Measurements from ENCODE around the gene PITPNC1. TPM values are rescaled to one million over a fixed set of nuclear protein-coding genes. Genes with fewer than 3 reads are reported as not detected.

PITPNC1 gene
- total RNA-seq, 4 donors from 2014 or later = 9.1 to 15.1 (median 13.3) TPM

DNA sequence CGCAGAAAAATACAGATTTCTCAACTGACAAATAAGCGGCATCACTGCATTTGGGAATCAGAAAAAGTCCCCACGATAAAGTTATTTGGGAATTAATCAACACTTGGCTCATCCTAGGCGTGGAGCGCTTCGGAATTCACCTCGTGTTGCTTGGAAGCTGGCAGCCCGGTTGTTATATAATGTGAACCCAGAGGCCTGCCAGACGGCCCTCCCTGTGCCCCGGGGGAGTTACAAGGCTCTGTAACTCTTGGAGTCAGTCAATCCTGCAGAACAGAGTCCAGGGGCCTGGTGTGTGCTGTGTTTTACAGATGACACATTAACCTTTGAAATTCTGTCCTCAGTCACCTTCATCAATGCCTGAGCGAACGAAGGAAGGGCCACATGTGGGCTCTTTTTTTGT is 111.1 kb downstream of the PITPNC1 start:
- no peak overlapping the region for H3K4me3 ChIP-seq
- peaks cover 4 to 49% (median 14%) of the 10 kb centered on the region in 3 donors for H3K4me1 ChIP-seq
- DNase-seq = no peak
- 33 to 52% methylated on average over 10 to 12 of the region's 12 CpGs for WGBS, 2 donors
- no peaks in the 10 kb centered on the region for H3K9me3 ChIP-seq
- H3K27me3 ChIP-seq = no peaks in the 10 kb centered on the region
- H3K36me3 ChIP-seq = no peaks in the 10 kb centered on the region
- H3K27ac ChIP-seq = peak overlapping the region in 3 of 4 donors; percentile 60 to 71 (median 68)
- TF ChIP-seq POLR2A (IDR thresholded peaks at IDR 0.05) = no peak
- TF ChIP-seq, protein P1, sequence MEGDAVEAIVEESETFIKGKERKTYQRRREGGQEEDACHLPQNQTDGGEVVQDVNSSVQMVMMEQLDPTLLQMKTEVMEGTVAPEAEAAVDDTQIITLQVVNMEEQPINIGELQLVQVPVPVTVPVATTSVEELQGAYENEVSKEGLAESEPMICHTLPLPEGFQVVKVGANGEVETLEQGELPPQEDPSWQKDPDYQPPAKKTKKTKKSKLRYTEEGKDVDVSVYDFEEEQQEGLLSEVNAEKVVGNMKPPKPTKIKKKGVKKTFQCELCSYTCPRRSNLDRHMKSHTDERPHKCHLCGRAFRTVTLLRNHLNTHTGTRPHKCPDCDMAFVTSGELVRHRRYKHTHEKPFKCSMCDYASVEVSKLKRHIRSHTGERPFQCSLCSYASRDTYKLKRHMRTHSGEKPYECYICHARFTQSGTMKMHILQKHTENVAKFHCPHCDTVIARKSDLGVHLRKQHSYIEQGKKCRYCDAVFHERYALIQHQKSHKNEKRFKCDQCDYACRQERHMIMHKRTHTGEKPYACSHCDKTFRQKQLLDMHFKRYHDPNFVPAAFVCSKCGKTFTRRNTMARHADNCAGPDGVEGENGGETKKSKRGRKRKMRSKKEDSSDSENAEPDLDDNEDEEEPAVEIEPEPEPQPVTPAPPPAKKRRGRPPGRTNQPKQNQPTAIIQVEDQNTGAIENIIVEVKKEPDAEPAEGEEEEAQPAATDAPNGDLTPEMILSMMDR (IDR thresholded peaks at IDR 0.05) = no peak
- intact Hi-C loops (cut with DNase I) = no loop called here

DNA sequence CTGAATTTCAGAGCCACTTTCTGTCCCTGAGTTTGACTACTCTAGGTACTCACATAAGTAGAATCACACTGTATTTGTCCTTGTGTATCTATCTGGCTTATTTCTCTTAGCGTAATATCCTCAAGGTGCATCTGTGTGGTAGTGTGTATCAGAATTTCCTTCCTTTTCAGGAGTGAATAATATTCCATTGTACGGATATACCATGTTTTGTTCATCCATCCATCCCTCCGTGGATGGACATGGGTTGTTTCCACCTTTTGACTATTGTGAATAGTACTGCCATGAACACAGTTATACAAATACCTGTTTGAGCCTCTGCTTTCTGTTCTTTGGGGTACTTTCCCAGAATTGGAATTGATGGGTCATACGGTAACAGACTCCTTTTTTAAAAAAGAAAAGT is 111.7 kb downstream of the PITPNC1 start:
- Histone ChIP-seq H3K27ac (peak overlapping the region in 3 of 4 donors; percentile 41 to 68 (median 60)), H3K9me3 (no peaks in the 10 kb centered on the region), H3K4me3 (no peak overlapping the region), H3K36me3 (no peaks in the 10 kb centered on the region), H3K27me3 (no peaks in the 10 kb centered on the region), H3K4me1 (peaks cover 4 to 55% (median 14%) of the 10 kb centered on the region in 3 donors)
- intact Hi-C loops (cut with DNase I) = no loop called here
- no peak for DNase-seq
- WGBS, 2 donors = 94 to 95% methylated on average over 4 of the region's 4 CpGs
- TF ChIP-seq, protein P1 (IDR thresholded peaks at IDR 0.05) = no peak
- no peak for TF ChIP-seq POLR2A (IDR thresholded peaks at IDR 0.05)

DNA sequence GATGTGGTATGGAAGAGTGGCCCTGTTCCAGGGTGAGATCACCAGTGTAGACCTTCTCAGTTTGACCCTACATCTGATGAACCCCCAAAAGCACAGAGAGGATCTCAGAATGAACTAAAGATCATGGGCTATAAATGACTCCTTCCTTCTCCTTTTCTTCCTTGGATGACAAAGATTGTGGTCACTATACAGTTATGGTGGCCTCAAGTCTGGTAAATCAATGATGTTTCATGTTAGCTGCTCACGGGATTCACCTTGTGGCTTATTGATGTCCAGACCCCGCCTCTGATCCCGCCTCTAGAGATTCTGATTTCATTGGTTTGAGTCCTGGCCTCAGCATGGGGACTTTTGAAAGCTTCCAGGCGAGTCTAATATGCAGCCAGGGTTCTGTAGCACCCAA is 112.2 kb downstream of the PITPNC1 start:
- H3K4me1 ChIP-seq = peaks cover 4 to 55% (median 14%) of the 10 kb centered on the region in 3 donors
- no peak overlapping the region for H3K4me3 ChIP-seq
- no peaks in the 10 kb centered on the region for H3K9me3 ChIP-seq
- TF ChIP-seq, protein P1 (IDR thresholded peaks at IDR 0.05) = no peak
- no peak for TF ChIP-seq POLR2A (IDR thresholded peaks at IDR 0.05)
- H3K27me3 ChIP-seq = no peaks in the 10 kb centered on the region
- intact Hi-C loops (cut with DNase I) = no loop called here
- 79 to 85% methylated on average over 4 of the region's 4 CpGs for WGBS, 2 donors
- no peak for DNase-seq
- H3K27ac ChIP-seq = peak overlapping the region in 3 of 4 donors; percentile 41 to 68 (median 60)
- H3K36me3 ChIP-seq = no peaks in the 10 kb centered on the region

DNA sequence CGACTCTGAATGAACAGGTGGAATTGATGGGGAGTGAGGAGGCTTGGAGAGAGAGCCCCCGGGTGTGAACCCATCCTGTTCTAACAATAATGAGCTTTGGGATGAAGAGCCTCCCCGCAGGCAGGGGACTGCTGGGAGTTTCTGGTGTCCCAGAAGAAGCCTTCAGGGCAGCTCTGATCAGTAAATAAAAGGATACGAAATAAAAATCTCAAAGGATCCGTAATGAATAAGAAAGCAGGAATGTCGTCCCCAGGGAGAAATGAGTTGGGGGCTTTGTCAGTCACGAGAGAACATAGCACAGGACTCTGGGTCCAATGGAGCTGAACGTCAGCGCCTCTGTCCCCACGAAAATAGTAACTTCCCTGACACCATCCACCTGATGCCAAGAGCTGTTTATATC is 113.4 kb downstream of the PITPNC1 start:
- DNase-seq = no peak
- peak overlapping the region in 3 of 4 donors; percentile 60 to 68 (median 65) for H3K27ac ChIP-seq
- H3K9me3 ChIP-seq = no peaks in the 10 kb centered on the region
- H3K4me1 ChIP-seq = peaks cover 4 to 55% (median 14%) of the 10 kb centered on the region in 3 donors
- intact Hi-C loops (cut with DNase I) = no loop called here
- H3K36me3 ChIP-seq = no peaks in the 10 kb centered on the region
- TF ChIP-seq POLR2A (IDR thresholded peaks at IDR 0.05) = no peak
- TF ChIP-seq, protein P1 (IDR thresholded peaks at IDR 0.05) = no peak
- H3K27me3 ChIP-seq = no peaks in the 10 kb centered on the region
- WGBS, 2 donors = 54 to 63% methylated on average over 10 of the region's 10 CpGs
- H3K4me3 ChIP-seq = peak overlapping the region in 2 of 4 donors; percentile 0 to 31

DNA sequence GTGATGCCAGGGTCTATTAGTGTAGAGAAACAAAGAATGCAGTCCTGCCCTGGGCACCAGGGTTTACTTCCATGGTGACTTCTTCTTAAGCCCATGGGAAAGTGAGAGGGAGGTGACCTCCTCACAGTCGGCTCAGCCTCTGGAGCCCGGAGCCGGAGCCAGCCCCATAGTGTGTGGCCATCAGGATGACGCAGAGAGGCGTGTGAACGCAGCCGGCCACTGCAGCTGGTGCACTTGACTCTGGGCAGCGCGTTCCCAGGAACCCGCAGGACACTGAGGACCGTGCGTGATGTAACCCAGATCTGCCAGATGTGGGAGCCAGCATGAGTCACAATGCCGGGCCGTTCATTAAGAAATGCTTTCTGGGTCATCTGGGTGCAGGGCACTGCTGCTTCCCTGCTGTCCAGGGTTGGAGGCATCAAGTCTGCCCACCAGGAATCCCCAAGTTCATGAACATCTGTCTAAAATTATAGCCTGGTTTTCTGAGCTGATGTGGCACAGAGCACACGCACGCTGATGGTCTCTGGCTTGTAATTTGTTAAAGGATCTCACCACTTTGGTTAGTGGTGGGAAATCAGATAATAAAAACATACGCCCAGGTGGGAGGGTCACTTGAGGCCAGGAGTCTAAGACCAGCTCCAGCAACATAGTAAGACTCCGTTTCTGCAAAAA is 114.1 kb downstream of the PITPNC1 start:
- no peaks in the 10 kb centered on the region for H3K36me3 ChIP-seq
- no peaks in the 10 kb centered on the region for H3K9me3 ChIP-seq
- no peak for DNase-seq
- 61 to 63% methylated on average over 3 to 9 of the region's 18 CpGs for WGBS, 2 donors
- intact Hi-C loops (cut with DNase I) = no loop called here
- H3K27me3 ChIP-seq = no peaks in the 10 kb centered on the region
- TF ChIP-seq, protein P1 (IDR thresholded peaks at IDR 0.05) = no peak
- peak in 1 of 4 donors; percentile 24 for TF ChIP-seq POLR2A (IDR thresholded peaks at IDR 0.05)
- peak overlapping the region; percentile 21 to 68 (median 62) for H3K27ac ChIP-seq
- peak overlapping the region in 2 of 4 donors; percentile 0 to 31 for H3K4me3 ChIP-seq
- H3K4me1 ChIP-seq = peaks cover 4 to 55% (median 14%) of the 10 kb centered on the region in 3 donors

All from esophagus squamous epithelium (tissue), 5 donors.